Skeletal muscle satellite cell (primary cell): Measurements from ENCODE around the gene DMD.
A peak's percentile ranks its signal among the peaks of the same experiment; 100 is the strongest.

Source experiments
- H3K27me3 ChIP-seq: 2 replicates; pipeline ENCODE4 v1.7.0; 2013; ENCODE audit warnings: low read length; ENCODE audit not compliant: control insufficient read depth, insufficient read depth
- H3K36me3 ChIP-seq: 2 replicates; pipeline ENCODE4 v1.7.0; 2013; ENCODE audit warnings: mild to moderate bottlenecking, control low read depth, low read length; ENCODE audit not compliant: insufficient read depth
- H3K4me1 ChIP-seq: 2 replicates; pipeline ENCODE4 v1.7.0; 2013; ENCODE audit warnings: low read length; ENCODE audit not compliant: control insufficient read depth, insufficient read depth
- H3K4me2 ChIP-seq: 2 replicates; pipeline ENCODE4 v1.7.0; 2013; ENCODE audit warnings: mild to moderate bottlenecking, low read length
- H3K4me3 ChIP-seq: 2 replicates; pipeline ENCODE4 v1.7.0; 2013; ENCODE audit warnings: low read length
- H3K9ac ChIP-seq: 2 replicates; pipeline ENCODE4 v1.7.0; 2013; ENCODE audit warnings: mild to moderate bottlenecking, low read depth, low read length, moderate library complexity
- H3K9me3 ChIP-seq: replicated peaks from 2 replicates; pipeline ENCODE4 v1.7.0; 2013; ENCODE audit warnings: mild to moderate bottlenecking, control low read depth, low read length

Gene DMD

GRCh38 chrX:31334997-31335396, 1876.4 kb downstream of the DMD start:
- H3K4me3 ChIP-seq, result no peak overlapping the region
- H3K4me2 ChIP-seq, result no peak overlapping the region
- no peaks in the 10 kb centered on the region for H3K9me3 ChIP-seq
- H3K27me3 ChIP-seq, result no peaks in the 10 kb centered on the region
- H3K36me3 ChIP-seq, result no peaks in the 10 kb centered on the region
- H3K9ac ChIP-seq, result no peak overlapping the region
- H3K4me1 ChIP-seq, result peaks cover 13% of the 10 kb centered on the region

- Histone ChIP-seq H3K4me3 (no peak overlapping the region), H3K4me1 (peaks cover 9% of the 10 kb centered on the region), H3K27me3 (no peaks in the 10 kb centered on the region), H3K9ac (peak overlapping the region; percentile 44), H3K9me3 (no peaks in the 10 kb centered on the region), H3K36me3 (no peaks in the 10 kb centered on the region), H3K4me2 (peak overlapping the region; percentile 48)
Observed at GRCh38 chrX:31333165-31333831, 1878.1 kb downstream of the DMD start.

- Histone ChIP-seq H3K9me3 (no peaks in the 10 kb centered on the region), H3K9ac (no peak overlapping the region), H3K4me2 (no peak overlapping the region), H3K4me3 (no peak overlapping the region), H3K27me3 (no peaks in the 10 kb centered on the region), H3K36me3 (no peaks in the 10 kb centered on the region), H3K4me1 (peaks cover 15% of the 10 kb centered on the region)
Observed at GRCh38 chrX:31331928-31332327, 1879.4 kb downstream of the DMD start.

GRCh38 chrX:31331015-31331414, 1880.3 kb downstream of the DMD start:
- H3K4me1 ChIP-seq, result peaks cover 15% of the 10 kb centered on the region
- no peaks in the 10 kb centered on the region for H3K27me3 ChIP-seq
- no peak overlapping the region for H3K4me2 ChIP-seq
- H3K9ac ChIP-seq, result no peak overlapping the region
- H3K4me3 ChIP-seq, result no peak overlapping the region
- H3K9me3 ChIP-seq, result no peaks in the 10 kb centered on the region
- H3K36me3 ChIP-seq, result no peaks in the 10 kb centered on the region

- no peak overlapping the region for H3K9ac ChIP-seq
- no peaks in the 10 kb centered on the region for H3K27me3 ChIP-seq
- no peaks in the 10 kb centered on the region for H3K9me3 ChIP-seq
- no peaks in the 10 kb centered on the region for H3K36me3 ChIP-seq
- no peak overlapping the region for H3K4me3 ChIP-seq
- no peak overlapping the region for H3K4me2 ChIP-seq
- peaks cover 15% of the 10 kb centered on the region for H3K4me1 ChIP-seq
Observed at GRCh38 chrX:31329298-31329697, 1882.1 kb downstream of the DMD start.

GRCh38 chrX:31323658-31324057, 1887.7 kb downstream of the DMD start:
- no peaks in the 10 kb centered on the region for H3K27me3 ChIP-seq
- no peaks in the 10 kb centered on the region for H3K9me3 ChIP-seq
- no peak overlapping the region for H3K4me2 ChIP-seq
- no peak overlapping the region for H3K4me3 ChIP-seq
- peaks cover 16% of the 10 kb centered on the region for H3K4me1 ChIP-seq
- H3K36me3 ChIP-seq, result no peaks in the 10 kb centered on the region
- H3K9ac ChIP-seq, result no peak overlapping the region

GRCh38 chrX:31320740-31321139, 1890.6 kb downstream of the DMD start:
- Histone ChIP-seq H3K4me2 (no peak overlapping the region), H3K36me3 (no peaks in the 10 kb centered on the region), H3K9me3 (no peaks in the 10 kb centered on the region), H3K9ac (no peak overlapping the region), H3K4me1 (peaks cover 10% of the 10 kb centered on the region), H3K27me3 (no peaks in the 10 kb centered on the region), H3K4me3 (no peak overlapping the region)

- Histone ChIP-seq H3K4me1 (peaks cover 14% of the 10 kb centered on the region), H3K4me2 (no peak overlapping the region), H3K9me3 (no peaks in the 10 kb centered on the region)
Observed at GRCh38 chrX:31319586-31319985, 1891.8 kb downstream of the DMD start.

GRCh38 chrX:31318866-31319265, 1892.5 kb downstream of the DMD start:
- no peak overlapping the region for H3K4me3 ChIP-seq
- H3K27me3 ChIP-seq, result no peaks in the 10 kb centered on the region
- no peaks in the 10 kb centered on the region for H3K9me3 ChIP-seq
- peaks cover 19% of the 10 kb centered on the region for H3K4me1 ChIP-seq
- no peak overlapping the region for H3K9ac ChIP-seq
- no peak overlapping the region for H3K4me2 ChIP-seq
- no peaks in the 10 kb centered on the region for H3K36me3 ChIP-seq

More at GRCh38 chrX:31319586-31319985, 1891.8 kb downstream of the DMD start:
- Histone ChIP-seq H3K27me3 (no peaks in the 10 kb centered on the region), H3K4me3 (no peak overlapping the region), H3K9ac (no peak overlapping the region), H3K36me3 (no peaks in the 10 kb centered on the region)

GRCh38 chrX:31316340-31316991, 1894.9 kb downstream of the DMD start:
- Histone ChIP-seq H3K4me2 (no peak overlapping the region), H3K4me1 (peaks cover 19% of the 10 kb centered on the region), H3K9me3 (no peaks in the 10 kb centered on the region), H3K4me3 (no peak overlapping the region), H3K36me3 (no peaks in the 10 kb centered on the region), H3K27me3 (no peaks in the 10 kb centered on the region), H3K9ac (no peak overlapping the region)

GRCh38 chrX:31314921-31315320, 1896.4 kb downstream of the DMD start:
- Histone ChIP-seq H3K36me3 (no peaks in the 10 kb centered on the region), H3K4me1 (peaks cover 16% of the 10 kb centered on the region), H3K9ac (peak overlapping the region; percentile 13), H3K27me3 (no peaks in the 10 kb centered on the region), H3K4me3 (no peak overlapping the region), H3K4me2 (no peak overlapping the region), H3K9me3 (no peaks in the 10 kb centered on the region)

GRCh38 chrX:31307952-31308351, 1903.4 kb downstream of the DMD start:
- Histone ChIP-seq H3K4me2 (no peak overlapping the region), H3K4me3 (no peak overlapping the region), H3K36me3 (no peaks in the 10 kb centered on the region), H3K9ac (no peak overlapping the region), H3K27me3 (no peaks in the 10 kb centered on the region), H3K9me3 (no peaks in the 10 kb centered on the region), H3K4me1 (no peaks in the 10 kb centered on the region)
